ENCODE measurements around the gene ERF. TPM values are rescaled to one million over a fixed set of nuclear protein-coding genes. Genes with fewer than 3 reads are reported as not detected.

The ERF gene
- total and polyA plus RNA-seq, 2 donors from 2014 or later, result 31.1 to 61.2 TPM

- TF ChIP-seq CTCF (IDR thresholded peaks at IDR 0.05; ENCODE audit: borderline replicate concordance, extremely low read depth, insufficient read depth), result no peak
- H3K9ac ChIP-seq (ENCODE audit: low read length in 3 of 3), result no peak overlapping the region
- intact Hi-C loops (cut with DNase I), result no loop called here
- H3K9me3 ChIP-seq (ENCODE audit: control insufficient read depth in 2 of 3, insufficient read depth in 1 of 3, low read length in 3 of 3), result no peaks in the 10 kb centered on the region
- H3K36me3 ChIP-seq (ENCODE audit: control insufficient read depth in 2 of 3, insufficient read depth in 3 of 3, low read length in 3 of 3), result peaks cover 0 to 51% (median 36%) of the 10 kb centered on the region in 3 donors
- DNase-seq (no peak), FAIRE-seq (no peak)
- no peaks in the 10 kb centered on the region for H3K27me3 ChIP-seq (ENCODE audit: control insufficient read depth, insufficient read depth, low read length)
- no peak overlapping the region for H3K4me3 ChIP-seq (ENCODE audit: low read length in 3 of 3)
- peaks cover 0 to 5% (median 0%) of the 10 kb centered on the region in 3 donors for H3K4me1 ChIP-seq (ENCODE audit: control insufficient read depth in 2 of 3, insufficient read depth in 2 of 3, low read depth in 1 of 3, low read length in 3 of 3)
- H3K27ac ChIP-seq (ENCODE audit: low read depth in 2 of 2, low read length in 2 of 2), result no peak overlapping the region
Measured at GRCh38 chr19:42228641-42229040, 26.3 kb downstream of the ERF start.

GRCh38 chr19:42226886-42227285 is 28.0 kb downstream of the ERF start:
- no peak overlapping the region for H3K9ac ChIP-seq (ENCODE audit: low read length in 3 of 3)
- no peak for TF ChIP-seq CTCF (IDR thresholded peaks at IDR 0.05; ENCODE audit: borderline replicate concordance, extremely low read depth, insufficient read depth)
- DNase-seq, result no peak
- no peaks in the 10 kb centered on the region for H3K9me3 ChIP-seq (ENCODE audit: control insufficient read depth in 2 of 3, insufficient read depth in 1 of 3, low read length in 3 of 3)
- H3K27me3 ChIP-seq (ENCODE audit: control insufficient read depth, insufficient read depth, low read length), result no peaks in the 10 kb centered on the region
- H3K36me3 ChIP-seq (ENCODE audit: control insufficient read depth in 2 of 3, insufficient read depth in 3 of 3, low read length in 3 of 3), result peaks cover 0 to 42% (median 28%) of the 10 kb centered on the region in 3 donors
- no peak overlapping the region for H3K27ac ChIP-seq (ENCODE audit: low read depth in 2 of 2, low read length in 2 of 2)
- H3K4me3 ChIP-seq (ENCODE audit: low read length in 3 of 3), result no peak overlapping the region
- FAIRE-seq, result no peak
- intact Hi-C loops (cut with DNase I), result no loop called here
- peaks cover 0 to 2% (median 0%) of the 10 kb centered on the region in 3 donors for H3K4me1 ChIP-seq (ENCODE audit: control insufficient read depth in 2 of 3, insufficient read depth in 2 of 3, low read depth in 1 of 3, low read length in 3 of 3)

GRCh38 chr19:42225718-42226292 is 29.1 kb downstream of the ERF start:
- Histone ChIP-seq H3K9ac (ENCODE audit: low read length in 3 of 3) (no peak overlapping the region), H3K36me3 (ENCODE audit: control insufficient read depth in 2 of 3, insufficient read depth in 3 of 3, low read length in 3 of 3) (peaks cover 0 to 37% (median 26%) of the 10 kb centered on the region in 3 donors), H3K4me3 (ENCODE audit: low read length in 3 of 3) (no peak overlapping the region), H3K27me3 (ENCODE audit: control insufficient read depth, insufficient read depth, low read length) (no peaks in the 10 kb centered on the region), H3K9me3 (ENCODE audit: control insufficient read depth in 2 of 3, insufficient read depth in 1 of 3, low read length in 3 of 3) (no peaks in the 10 kb centered on the region), H3K27ac (ENCODE audit: low read depth in 2 of 2, low read length in 2 of 2) (no peak overlapping the region), H3K4me1 (ENCODE audit: control insufficient read depth in 2 of 3, insufficient read depth in 2 of 3, low read depth in 1 of 3, low read length in 3 of 3) (peaks cover 0 to 7% (median 0%) of the 10 kb centered on the region in 3 donors)
- peak in 1 of 5 donors; percentile 68 for DNase-seq
- no peak for FAIRE-seq
- intact Hi-C loops (cut with DNase I), result no loop called here
- TF ChIP-seq CTCF (IDR thresholded peaks at IDR 0.05; ENCODE audit: borderline replicate concordance, extremely low read depth, insufficient read depth), result no peak

Data from kidney (tissue), 14 donors.